Measurements from ENCODE around the gene SAT2. TPM values are rescaled to one million over a fixed set of nuclear protein-coding genes. Genes with fewer than 3 reads are reported as not detected.
A peak's percentile ranks its signal among the peaks of the same experiment; 100 is the strongest.

The SAT2 gene
- total and polyA plus RNA-seq, 2 of the 13 experiments (the other 11 are each of a cell fraction or from before 2014, with no cell fraction given): 37.6 to 93.7 TPM

GRCh38 chr17:7583253-7584109 lies 44.1 kb downstream of the SAT2 start, which contains the start of gene MPDU1 (continued):
- no peak for TF ChIP-seq SOX6 (IDR thresholded peaks at IDR 0.05)
- TF ChIP-seq SOX6 (CRISPR knock-in tag; IDR thresholded peaks at IDR 0.05): peak; percentile 30; the same call in 1 of the 2 replicates
- TF ChIP-seq NR1H2 (CRISPR knock-in tag; IDR thresholded peaks at IDR 0.05; ENCODE audit: borderline replicate concordance, low read depth): 0 out of 2 replicates have a peak, but pooled peaks have one; percentile 37
- peak; percentile 95 for TF ChIP-seq YEATS4 (CRISPR knock-in tag; IDR thresholded peaks at IDR 0.05; ENCODE audit: borderline replicate concordance)
- TF ChIP-seq ETS1 (CRISPR knock-in tag; IDR thresholded peaks at IDR 0.05): 0 out of 2 replicates have a peak, but pooled peaks have one; percentile 81
- peak; percentile 71; the same call in 1 of the 2 replicates for TF ChIP-seq ZNF766 (CRISPR knock-in tag; IDR thresholded peaks at IDR 0.05; ENCODE audit: borderline replicate concordance)
- 0 out of 2 replicates have a peak, but pooled peaks have one; percentile 65 for TF ChIP-seq ZNF180 (CRISPR knock-in tag; IDR thresholded peaks at IDR 0.05; ENCODE audit: borderline replicate concordance, low read depth)
- TF ChIP-seq ATF4 (CRISPR knock-in tag; IDR thresholded peaks at IDR 0.05): no peak
- peak; percentile 68; the same call in 1 of the 2 replicates for TF ChIP-seq ZNF335 (CRISPR knock-in tag; IDR thresholded peaks at IDR 0.05)
- TF ChIP-seq TARDBP (CRISPR knock-in tag; IDR thresholded peaks at IDR 0.05): peak; percentile 70
- TF ChIP-seq SP1 (IDR thresholded peaks at IDR 0.05): no peak
- peak; percentile 60; the same call in 1 of the 2 replicates for TF ChIP-seq SP1 (CRISPR knock-in tag; IDR thresholded peaks at IDR 0.05)
- TF ChIP-seq E2F1 (CRISPR knock-in tag; IDR thresholded peaks at IDR 0.05): peak; percentile 96
- no peak for TF ChIP-seq TCF12 (IDR thresholded peaks at IDR 0.05)
- no peak for TF ChIP-seq TCF12 (CRISPR knock-in tag; IDR thresholded peaks at IDR 0.05)
- peak; percentile 78 for TF ChIP-seq REPIN1 (CRISPR knock-in tag; IDR thresholded peaks at IDR 0.05; ENCODE audit: borderline replicate concordance, low read depth)
- peak; percentile 37; the same call in 1 of the 2 replicates for TF ChIP-seq HHEX (CRISPR knock-in tag; IDR thresholded peaks at IDR 0.05)
- 0 out of 2 replicates have a peak, but pooled peaks have one; percentile 26 for TF ChIP-seq FOSL2 (CRISPR knock-in tag; IDR thresholded peaks at IDR 0.05)
- TF ChIP-seq ZNF619 (CRISPR knock-in tag; IDR thresholded peaks at IDR 0.05): no peak
- peak; percentile 75; the same call in 1 of the 2 replicates for TF ChIP-seq CREB3 (CRISPR knock-in tag; IDR thresholded peaks at IDR 0.05)
- no peak for TF ChIP-seq ZNF577 (CRISPR knock-in tag; IDR thresholded peaks at IDR 0.05; ENCODE audit: borderline replicate concordance, low read depth)
- no peak for TF ChIP-seq ZKSCAN1 (IDR thresholded peaks at IDR 0.05; ENCODE audit: low read length)
- TF ChIP-seq MXI1 (IDR thresholded peaks at IDR 0.05; ENCODE audit: borderline replicate concordance, low read depth, low read length): peak; percentile 100
- peak; percentile 66 for TF ChIP-seq ZNF143 (CRISPR knock-in tag; IDR thresholded peaks at IDR 0.05)
- TF ChIP-seq ZNF724P (CRISPR knock-in tag; IDR thresholded peaks at IDR 0.05; ENCODE audit: borderline replicate concordance): peak; percentile 50
- no peak for TF ChIP-seq DNMT1 (CRISPR knock-in tag; IDR thresholded peaks at IDR 0.05)
- TF ChIP-seq HMG20A (CRISPR knock-in tag; IDR thresholded peaks at IDR 0.05; ENCODE audit: borderline replicate concordance): no peak

Data from HepG2 (cell line).